ENCODE data around the gene WFDC10A. TPM values are rescaled to one million over a fixed set of nuclear protein-coding genes. Genes with fewer than 3 reads are reported as not detected.

WFDC10A gene
- total RNA-seq, 4 donors from 2014 or later: not detected

DNA sequence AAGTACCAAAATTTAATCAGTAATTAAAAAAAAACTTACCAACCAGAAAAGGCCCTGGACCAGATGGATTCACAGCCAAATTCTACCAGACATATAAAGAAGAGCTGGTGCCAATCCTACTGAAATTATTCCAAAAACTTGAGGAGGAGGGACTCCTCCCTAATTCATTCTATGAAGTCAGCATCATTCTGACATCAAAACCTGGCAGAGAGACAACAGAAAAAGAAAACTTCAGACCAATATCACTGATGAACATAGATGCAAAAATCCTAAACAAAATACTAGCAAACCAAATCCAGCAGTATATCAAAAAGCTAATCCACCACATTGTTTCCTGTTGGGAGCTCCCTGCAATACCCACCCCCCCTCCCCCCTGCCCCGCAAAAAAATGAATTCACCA is 40.6 kb downstream of the WFDC10A start, which contains the start of gene WFDC11:
Gene WFDC11 (minus strand): TSS at position 101 of the 400 bp plus-strand sequence. CDS start 19,639 bp downstream, outside the sequence.
- DNase-seq (ENCODE audit: low spot score in 2 of 2): no peak
- Histone ChIP-seq H3K9me3 (no peaks in the 10 kb centered on the region), H3K4me1 (no peaks in the 10 kb centered on the region), H3K27me3 (peaks cover 6% of the 10 kb centered on the region), H3K36me3 (no peaks in the 10 kb centered on the region), H3K4me3 (no peak within 1 kb of the TSS), H3K27ac (no peak within 1 kb of the TSS)
- no peak for TF ChIP-seq EP300 (IDR thresholded peaks at IDR 0.05)
- no peak for TF ChIP-seq POLR2AphosphoS5 (IDR thresholded peaks at IDR 0.05)
- no peak for TF ChIP-seq POLR2A (IDR thresholded peaks at IDR 0.05)
- TF ChIP-seq, protein P1, sequence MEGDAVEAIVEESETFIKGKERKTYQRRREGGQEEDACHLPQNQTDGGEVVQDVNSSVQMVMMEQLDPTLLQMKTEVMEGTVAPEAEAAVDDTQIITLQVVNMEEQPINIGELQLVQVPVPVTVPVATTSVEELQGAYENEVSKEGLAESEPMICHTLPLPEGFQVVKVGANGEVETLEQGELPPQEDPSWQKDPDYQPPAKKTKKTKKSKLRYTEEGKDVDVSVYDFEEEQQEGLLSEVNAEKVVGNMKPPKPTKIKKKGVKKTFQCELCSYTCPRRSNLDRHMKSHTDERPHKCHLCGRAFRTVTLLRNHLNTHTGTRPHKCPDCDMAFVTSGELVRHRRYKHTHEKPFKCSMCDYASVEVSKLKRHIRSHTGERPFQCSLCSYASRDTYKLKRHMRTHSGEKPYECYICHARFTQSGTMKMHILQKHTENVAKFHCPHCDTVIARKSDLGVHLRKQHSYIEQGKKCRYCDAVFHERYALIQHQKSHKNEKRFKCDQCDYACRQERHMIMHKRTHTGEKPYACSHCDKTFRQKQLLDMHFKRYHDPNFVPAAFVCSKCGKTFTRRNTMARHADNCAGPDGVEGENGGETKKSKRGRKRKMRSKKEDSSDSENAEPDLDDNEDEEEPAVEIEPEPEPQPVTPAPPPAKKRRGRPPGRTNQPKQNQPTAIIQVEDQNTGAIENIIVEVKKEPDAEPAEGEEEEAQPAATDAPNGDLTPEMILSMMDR (IDR thresholded peaks at IDR 0.05): no peak
- WGBS: 86% methylated on average over 1 of the region's 1 CpG

- Histone ChIP-seq H3K36me3 (no peaks in the 10 kb centered on the region), H3K27me3 (peaks cover 3% of the 10 kb centered on the region), H3K27ac (no peak overlapping the region), H3K9me3 (peaks cover 2% of the 10 kb centered on the region), H3K4me3 (no peak overlapping the region), H3K4me1 (no peaks in the 10 kb centered on the region)
- no peak for DNase-seq (ENCODE audit: low spot score in 2 of 2)
- no peak for TF ChIP-seq EP300 (IDR thresholded peaks at IDR 0.05)
- no peak for TF ChIP-seq POLR2AphosphoS5 (IDR thresholded peaks at IDR 0.05)
- TF ChIP-seq POLR2A (IDR thresholded peaks at IDR 0.05): no peak
- TF ChIP-seq, protein P1 (IDR thresholded peaks at IDR 0.05): no peak
These were observed 43.2 kb downstream of the WFDC10A start for GRCh38 chr20:45672765-45673164.

GRCh38 chr20:45679650-45680049 is 50.1 kb downstream of the WFDC10A start:
- Histone ChIP-seq H3K4me3 (no peak overlapping the region), H3K27me3 (peaks cover 13% of the 10 kb centered on the region), H3K27ac (no peak overlapping the region), H3K4me1 (no peaks in the 10 kb centered on the region), H3K36me3 (no peaks in the 10 kb centered on the region), H3K9me3 (peaks cover 26% of the 10 kb centered on the region)
- DNase-seq (ENCODE audit: low spot score in 2 of 2): no peak
- no peak for TF ChIP-seq POLR2A (IDR thresholded peaks at IDR 0.05)
- no peak for TF ChIP-seq EP300 (IDR thresholded peaks at IDR 0.05)
- no peak for TF ChIP-seq POLR2AphosphoS5 (IDR thresholded peaks at IDR 0.05)
- TF ChIP-seq, protein P1 (IDR thresholded peaks at IDR 0.05): no peak

Other genes starting within 250 kb of the WFDC10A start
- 10 to 100 TPM; 42.4 to 72.3 (median 49.7) TPM for gene DBNDD2, start 221.4 kb upstream of the WFDC10A start, total RNA-seq
- 10 to 100 TPM; 44.6 to 77.8 (median 51.8) TPM for gene PIGT, start 213.6 kb upstream of the WFDC10A start, total RNA-seq
- gene WFDC2, start 160.0 kb upstream of the WFDC10A start, total RNA-seq: 10 to 100 TPM; 29.6 to 58.0 (median 34.1) TPM
- 1 to 10 TPM in 1 of 4 donors, not detected in 3; 3.2 TPM for gene SPINT3, start 114.1 kb upstream of the WFDC10A start, total RNA-seq
- 1 to 10 TPM in 1 of 4 donors, not detected in 3; 1.6 TPM for gene WFDC6, start 90.3 kb upstream of the WFDC10A start, total RNA-seq
- under 1 TPM in 1 of 4 donors, not detected in 3; 0.42 TPM for gene EPPIN, start 82.3 kb upstream of the WFDC10A start, total RNA-seq
- not detected for gene WFDC8, start 50.5 kb upstream of the WFDC10A start, total RNA-seq
- not detected for gene WFDC9, start 1.5 kb downstream of the WFDC10A start, total RNA-seq
- not detected for gene WFDC11, start 40.5 kb downstream of the WFDC10A start, total RNA-seq
- gene WFDC13, start 72.3 kb downstream of the WFDC10A start, total RNA-seq: not detected
- not detected for gene WFDC10B, start 75.3 kb downstream of the WFDC10A start, total RNA-seq
- not detected for gene SPINT4, start 92.6 kb downstream of the WFDC10A start, total RNA-seq
- gene WFDC3, start 162.1 kb downstream of the WFDC10A start, total RNA-seq: 10 to 100 TPM in 2 of 4 donors, 1 to 10 TPM in 2; 1.2 to 34.8 (median 17.6) TPM
- 10 to 100 TPM; 18.7 to 59.6 (median 30.5) TPM for gene DNTTIP1, start 162.2 kb downstream of the WFDC10A start, total RNA-seq
- gene UBE2C, start 182.9 kb downstream of the WFDC10A start, total RNA-seq: 10 to 100 TPM in 3 of 4 donors, 1 to 10 TPM in 1; 9.0 to 25.4 (median 20.7) TPM
- gene TNNC2, start 197.6 kb downstream of the WFDC10A start, total RNA-seq: 1 to 10 TPM in 1 of 4 donors, under 1 TPM in 1, not detected in 2; 0.91 to 1.6 TPM
- gene SNX21, start 204.1 kb downstream of the WFDC10A start, total RNA-seq: 100 to 1,000 TPM; 106 to 161 (median 143) TPM
- 10 to 100 TPM; 34.4 to 62.0 (median 44.3) TPM for gene ACOT8, start 227.7 kb downstream of the WFDC10A start, total RNA-seq
- 1 to 10 TPM; 2.1 to 4.6 (median 3.6) TPM for gene ZSWIM3, start 227.9 kb downstream of the WFDC10A start, total RNA-seq

Data from suprapubic skin (tissue), 4 donors.